Neural cell (in vitro differentiated cells): ENCODE results near the gene ETV6.

Source experiments
- EP300 ChIP-seq: fragments of 450-650 bp; conservative IDR thresholded peaks from 2 replicates; pipeline ENCODE4 v1.6.1; 2014; ENCODE audit warnings: antibody characterized with exemption, mild to moderate bottlenecking, moderate library complexity; ENCODE audit not compliant: poor library complexity, severe bottlenecking
- EZH2 ChIP-seq: fragments of 200-600, 300-800 bp; shearing (Covaris generic), sonication (generic); IDR thresholded peaks from 2 replicates; pipeline ENCODE4 v1.6.1; 2014; ENCODE audit warnings: antibody characterized with exemption, low read length, borderline replicate concordance, mild to moderate bottlenecking; ENCODE audit not compliant: insufficient read depth, poor library complexity, severe bottlenecking
- MXI1 ChIP-seq: fragments of 450-650 bp; conservative IDR thresholded peaks from 2 replicates; pipeline ENCODE4 v1.6.1; 2014; ENCODE audit warnings: antibody characterized with exemption, mild to moderate bottlenecking; ENCODE audit not compliant: poor library complexity, severe bottlenecking
- POLR2AphosphoS5 ChIP-seq: IDR thresholded peaks from 2 replicates; pipeline ENCODE4 v1.6.1; 2012
- RAD21 ChIP-seq: fragments of 450-650 bp; conservative IDR thresholded peaks from 2 replicates; pipeline ENCODE4 v1.6.1; 2014; ENCODE audit warnings: antibody characterized with exemption, mild to moderate bottlenecking, moderate library complexity
- SMC3 ChIP-seq: fragments of 450-650 bp; conservative IDR thresholded peaks from 2 replicates; pipeline ENCODE4 v1.6.1; 2014; ENCODE audit warnings: antibody characterized with exemption, mild to moderate bottlenecking, moderate library complexity; ENCODE audit not compliant: poor library complexity
- TF ChIP-seq, protein P1 (sequence below): fragments of 450-650 bp; IDR thresholded peaks from 2 replicates; pipeline ENCODE4 v1.5.1; 2014; ENCODE audit warnings: antibody characterized with exemption, mild to moderate bottlenecking, moderate library complexity; ENCODE audit not compliant: poor library complexity, severe bottlenecking

- TF ChIP-seq, protein P1, sequence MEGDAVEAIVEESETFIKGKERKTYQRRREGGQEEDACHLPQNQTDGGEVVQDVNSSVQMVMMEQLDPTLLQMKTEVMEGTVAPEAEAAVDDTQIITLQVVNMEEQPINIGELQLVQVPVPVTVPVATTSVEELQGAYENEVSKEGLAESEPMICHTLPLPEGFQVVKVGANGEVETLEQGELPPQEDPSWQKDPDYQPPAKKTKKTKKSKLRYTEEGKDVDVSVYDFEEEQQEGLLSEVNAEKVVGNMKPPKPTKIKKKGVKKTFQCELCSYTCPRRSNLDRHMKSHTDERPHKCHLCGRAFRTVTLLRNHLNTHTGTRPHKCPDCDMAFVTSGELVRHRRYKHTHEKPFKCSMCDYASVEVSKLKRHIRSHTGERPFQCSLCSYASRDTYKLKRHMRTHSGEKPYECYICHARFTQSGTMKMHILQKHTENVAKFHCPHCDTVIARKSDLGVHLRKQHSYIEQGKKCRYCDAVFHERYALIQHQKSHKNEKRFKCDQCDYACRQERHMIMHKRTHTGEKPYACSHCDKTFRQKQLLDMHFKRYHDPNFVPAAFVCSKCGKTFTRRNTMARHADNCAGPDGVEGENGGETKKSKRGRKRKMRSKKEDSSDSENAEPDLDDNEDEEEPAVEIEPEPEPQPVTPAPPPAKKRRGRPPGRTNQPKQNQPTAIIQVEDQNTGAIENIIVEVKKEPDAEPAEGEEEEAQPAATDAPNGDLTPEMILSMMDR: no peak
- TF ChIP-seq RAD21 (no peak), EZH2 (no peak), POLR2AphosphoS5 (no peak), EP300 (no peak), MXI1 (no peak), SMC3 (no peak)
Measured at GRCh38 chr12:11825278-11825677, 175.8 kb downstream of the ETV6 start.
